Ovary (tissue), 3 donors: ENCODE measurements around the gene SPOCK1.

Experiments used
- EP300 ChIP-seq: sonication (generic); formaldehyde crosslinking; IDR thresholded peaks from one replicate; pipeline ENCODE4 v1.6.1; 2017; ENCODE audit warnings: antibody characterized with exemption
- TF ChIP-seq, protein P1 (sequence below), 3 donors: fragments of 450-650 bp in 2 of 3; fragments of 200-600 bp in 1 of 3; IDR thresholded peaks; one replicate each; pipeline versions ENCODE4 v1.5.1 to v1.8.0; 2016 to 2022; ENCODE audit warnings: antibody characterized with exemption in 3 of 3, mild to moderate bottlenecking in 1 of 3
- donor health status: DM: no; HTN: no; CAD: no.

DNA sequence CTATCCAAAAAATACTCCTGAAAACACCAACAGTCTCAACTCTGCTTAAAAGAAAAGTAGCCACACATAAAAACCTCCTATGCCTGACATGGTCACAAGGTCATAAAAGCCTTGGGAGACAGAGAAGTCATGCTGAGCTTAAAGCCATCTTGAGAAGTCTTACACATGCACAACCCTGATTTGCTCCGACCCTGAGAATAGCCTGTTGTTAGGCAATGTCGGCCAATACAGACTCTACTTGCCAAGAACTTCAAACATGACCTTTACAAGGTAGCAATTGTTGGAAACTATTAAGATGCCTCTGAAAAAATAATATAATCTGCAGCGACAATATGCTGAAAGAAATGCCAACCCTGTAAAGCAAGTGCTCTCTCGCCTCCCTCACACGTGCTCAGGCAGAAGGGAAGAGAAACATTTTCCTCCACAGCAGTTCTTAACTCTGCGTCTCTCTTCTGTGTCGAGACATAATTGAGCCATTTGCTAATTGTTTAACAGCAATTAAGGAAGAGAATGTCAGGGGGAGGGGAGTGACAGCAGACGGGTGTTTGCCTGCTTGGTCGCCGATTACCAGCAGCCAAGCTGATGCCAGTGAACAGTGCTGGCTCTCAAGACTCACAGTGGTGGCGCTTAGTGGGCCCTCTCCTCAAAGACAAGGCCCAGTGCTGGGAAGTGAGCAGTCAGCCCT is 393.6 kb downstream of the SPOCK1 start:
- no peak for TF ChIP-seq EP300
- TF ChIP-seq, protein P1, sequence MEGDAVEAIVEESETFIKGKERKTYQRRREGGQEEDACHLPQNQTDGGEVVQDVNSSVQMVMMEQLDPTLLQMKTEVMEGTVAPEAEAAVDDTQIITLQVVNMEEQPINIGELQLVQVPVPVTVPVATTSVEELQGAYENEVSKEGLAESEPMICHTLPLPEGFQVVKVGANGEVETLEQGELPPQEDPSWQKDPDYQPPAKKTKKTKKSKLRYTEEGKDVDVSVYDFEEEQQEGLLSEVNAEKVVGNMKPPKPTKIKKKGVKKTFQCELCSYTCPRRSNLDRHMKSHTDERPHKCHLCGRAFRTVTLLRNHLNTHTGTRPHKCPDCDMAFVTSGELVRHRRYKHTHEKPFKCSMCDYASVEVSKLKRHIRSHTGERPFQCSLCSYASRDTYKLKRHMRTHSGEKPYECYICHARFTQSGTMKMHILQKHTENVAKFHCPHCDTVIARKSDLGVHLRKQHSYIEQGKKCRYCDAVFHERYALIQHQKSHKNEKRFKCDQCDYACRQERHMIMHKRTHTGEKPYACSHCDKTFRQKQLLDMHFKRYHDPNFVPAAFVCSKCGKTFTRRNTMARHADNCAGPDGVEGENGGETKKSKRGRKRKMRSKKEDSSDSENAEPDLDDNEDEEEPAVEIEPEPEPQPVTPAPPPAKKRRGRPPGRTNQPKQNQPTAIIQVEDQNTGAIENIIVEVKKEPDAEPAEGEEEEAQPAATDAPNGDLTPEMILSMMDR (IDR thresholded peaks at IDR 0.05): no peak
